ENCODE results near the gene EFCC1. TPM values are rescaled to one million over a fixed set of nuclear protein-coding genes. Genes with fewer than 3 reads are reported as not detected.

EFCC1 gene
- total RNA-seq, 1 donor from 2014 or later = 15.9 TPM

DNA sequence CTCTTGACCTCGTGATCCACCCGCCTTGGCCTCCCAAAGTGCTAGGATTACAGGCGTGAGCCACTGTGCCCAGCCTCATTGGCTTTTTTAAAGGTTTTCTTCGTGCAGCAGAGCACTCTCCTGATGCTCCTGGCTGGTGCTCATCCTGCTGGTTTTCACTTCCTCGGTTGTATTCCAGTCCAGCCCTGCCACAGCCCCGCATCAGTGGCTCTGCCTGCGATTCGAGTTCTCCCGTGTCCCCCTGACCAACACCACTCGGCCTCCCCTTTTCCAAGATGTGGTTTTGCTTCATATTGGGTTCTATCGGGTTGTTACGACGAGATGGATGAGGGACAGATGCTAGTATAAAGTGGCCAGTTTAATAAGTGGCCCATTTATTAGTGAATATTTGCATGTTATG lies 27.8 kb downstream of the EFCC1 start:
- TF ChIP-seq, protein P1, sequence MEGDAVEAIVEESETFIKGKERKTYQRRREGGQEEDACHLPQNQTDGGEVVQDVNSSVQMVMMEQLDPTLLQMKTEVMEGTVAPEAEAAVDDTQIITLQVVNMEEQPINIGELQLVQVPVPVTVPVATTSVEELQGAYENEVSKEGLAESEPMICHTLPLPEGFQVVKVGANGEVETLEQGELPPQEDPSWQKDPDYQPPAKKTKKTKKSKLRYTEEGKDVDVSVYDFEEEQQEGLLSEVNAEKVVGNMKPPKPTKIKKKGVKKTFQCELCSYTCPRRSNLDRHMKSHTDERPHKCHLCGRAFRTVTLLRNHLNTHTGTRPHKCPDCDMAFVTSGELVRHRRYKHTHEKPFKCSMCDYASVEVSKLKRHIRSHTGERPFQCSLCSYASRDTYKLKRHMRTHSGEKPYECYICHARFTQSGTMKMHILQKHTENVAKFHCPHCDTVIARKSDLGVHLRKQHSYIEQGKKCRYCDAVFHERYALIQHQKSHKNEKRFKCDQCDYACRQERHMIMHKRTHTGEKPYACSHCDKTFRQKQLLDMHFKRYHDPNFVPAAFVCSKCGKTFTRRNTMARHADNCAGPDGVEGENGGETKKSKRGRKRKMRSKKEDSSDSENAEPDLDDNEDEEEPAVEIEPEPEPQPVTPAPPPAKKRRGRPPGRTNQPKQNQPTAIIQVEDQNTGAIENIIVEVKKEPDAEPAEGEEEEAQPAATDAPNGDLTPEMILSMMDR (IDR thresholded peaks at IDR 0.05; ENCODE audit: unreplicated experiment) = no peak
- Mint-ChIP-seq H3K4me1 (ENCODE audit: unreplicated experiment) (peaks cover 32% of the 10 kb centered on the region), H3K27ac (ENCODE audit: unreplicated experiment) (no peak overlapping the region), H3K27me3 (ENCODE audit: unreplicated experiment) (peaks cover 4% of the 10 kb centered on the region), H3K4me3 (ENCODE audit: unreplicated experiment) (no peak overlapping the region), H3K36me3 (ENCODE audit: low read depth, unreplicated experiment) (peaks cover 40% of the 10 kb centered on the region), H3K9me3 (ENCODE audit: unreplicated experiment) (no peaks in the 10 kb centered on the region)
- no peak for DNase-seq (ENCODE audit: low spot score)

DNA sequence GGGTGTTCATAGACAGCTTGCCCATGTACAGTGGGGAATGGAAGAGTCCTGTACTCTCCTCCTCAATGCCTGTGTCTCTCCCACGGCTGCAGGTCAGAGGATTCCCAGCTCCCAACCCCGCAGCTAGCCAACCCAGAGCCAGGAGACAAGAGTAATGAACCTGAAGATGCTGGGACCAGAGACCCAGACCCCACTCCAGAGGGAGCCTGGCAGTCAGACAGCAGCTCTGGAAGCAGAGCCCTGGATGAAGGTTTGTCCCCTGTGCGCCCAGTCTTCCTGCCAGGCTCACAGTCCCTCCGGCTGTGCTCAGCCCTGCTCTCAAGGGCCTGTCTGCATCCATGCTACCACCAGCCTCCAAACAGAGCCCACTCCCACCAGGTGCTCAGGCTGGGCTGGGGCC lies 29.5 kb downstream of the EFCC1 start:
- no peak overlapping the region for H3K4me3 Mint-ChIP-seq (ENCODE audit: unreplicated experiment)
- TF ChIP-seq, protein P1 (IDR thresholded peaks at IDR 0.05; ENCODE audit: unreplicated experiment) = no peak
- H3K27ac Mint-ChIP-seq (ENCODE audit: unreplicated experiment) = no peak overlapping the region
- no peaks in the 10 kb centered on the region for H3K9me3 Mint-ChIP-seq (ENCODE audit: unreplicated experiment)
- H3K27me3 Mint-ChIP-seq (ENCODE audit: unreplicated experiment) = peaks cover 2% of the 10 kb centered on the region
- no peak for DNase-seq (ENCODE audit: low spot score)
- H3K36me3 Mint-ChIP-seq (ENCODE audit: low read depth, unreplicated experiment) = peaks cover 31% of the 10 kb centered on the region
- peaks cover 29% of the 10 kb centered on the region for H3K4me1 Mint-ChIP-seq (ENCODE audit: unreplicated experiment)

DNA sequence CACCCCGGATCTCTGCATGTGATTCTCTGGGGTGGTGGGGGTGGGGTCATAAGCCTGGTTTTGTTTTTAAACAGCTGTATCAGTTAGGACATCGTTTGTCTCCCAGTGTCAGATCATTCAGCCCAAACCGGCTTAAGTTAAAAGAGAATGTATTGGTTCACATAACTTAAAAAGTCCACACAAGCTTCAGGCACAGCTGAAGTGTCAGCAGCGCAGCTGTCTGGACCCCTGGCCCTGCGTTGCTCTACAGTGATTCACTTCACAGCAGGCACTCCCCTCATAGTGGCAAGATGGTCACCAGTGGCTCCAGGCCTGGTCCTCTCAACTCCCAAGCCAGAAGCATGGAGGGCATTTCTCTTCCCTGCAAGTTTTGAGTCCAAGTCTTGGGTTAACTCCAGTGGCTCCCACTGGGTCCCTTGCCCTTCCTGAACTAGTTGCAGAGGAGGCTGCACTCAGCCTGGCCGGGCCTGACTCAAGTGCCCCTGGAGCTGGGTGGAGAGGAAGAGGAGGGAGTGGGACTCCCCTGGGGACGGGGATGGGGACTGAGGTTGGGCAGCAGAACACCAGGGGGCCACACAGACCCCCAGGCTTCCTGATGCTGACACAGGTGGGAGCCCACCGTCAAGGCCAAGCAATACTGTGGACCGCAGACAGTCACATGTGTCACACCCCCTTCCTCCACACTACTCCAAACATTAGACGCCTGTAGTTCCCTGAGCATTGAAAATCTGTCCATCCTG lies 30.5 kb downstream of the EFCC1 start:
- TF ChIP-seq, protein P1 (IDR thresholded peaks at IDR 0.05; ENCODE audit: unreplicated experiment) = no peak
- Mint-ChIP-seq H3K27ac (ENCODE audit: unreplicated experiment) (peak overlapping the region; percentile 36), H3K4me1 (ENCODE audit: unreplicated experiment) (peaks cover 20% of the 10 kb centered on the region), H3K27me3 (ENCODE audit: unreplicated experiment) (peaks cover 2% of the 10 kb centered on the region), H3K4me3 (ENCODE audit: unreplicated experiment) (no peak overlapping the region), H3K36me3 (ENCODE audit: low read depth, unreplicated experiment) (peaks cover 24% of the 10 kb centered on the region), H3K9me3 (ENCODE audit: unreplicated experiment) (no peaks in the 10 kb centered on the region)
- no peak for DNase-seq (ENCODE audit: low spot score)

DNA sequence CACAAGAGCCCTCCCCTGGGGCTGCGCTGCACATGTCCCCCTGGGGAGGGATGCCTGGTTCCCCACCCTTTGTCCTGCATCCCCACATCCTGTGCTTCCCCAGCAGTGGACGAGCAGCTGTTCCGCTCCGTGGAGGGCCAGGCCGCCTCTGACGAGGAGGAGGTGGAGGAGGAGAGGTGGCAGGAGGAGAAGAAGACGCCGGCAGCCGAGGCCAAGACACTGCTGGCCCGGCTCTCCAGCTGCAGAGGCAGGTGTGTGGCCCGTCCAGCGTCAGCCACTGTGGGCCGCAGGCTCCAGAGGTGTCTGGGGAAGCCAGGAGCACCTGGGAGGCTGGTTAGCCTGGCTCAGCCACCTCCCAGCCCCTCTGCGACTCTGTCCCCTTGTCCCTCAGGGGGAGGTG lies 31.6 kb downstream of the EFCC1 start:
- Mint-ChIP-seq H3K27me3 (ENCODE audit: unreplicated experiment) (peaks cover 2% of the 10 kb centered on the region), H3K9me3 (ENCODE audit: unreplicated experiment) (no peaks in the 10 kb centered on the region), H3K4me3 (ENCODE audit: unreplicated experiment) (no peak overlapping the region), H3K4me1 (ENCODE audit: unreplicated experiment) (peaks cover 17% of the 10 kb centered on the region), H3K36me3 (ENCODE audit: low read depth, unreplicated experiment) (peaks cover 24% of the 10 kb centered on the region), H3K27ac (ENCODE audit: unreplicated experiment) (no peak overlapping the region)
- TF ChIP-seq, protein P1 (IDR thresholded peaks at IDR 0.05; ENCODE audit: unreplicated experiment) = no peak
- DNase-seq (ENCODE audit: low spot score) = no peak

DNA sequence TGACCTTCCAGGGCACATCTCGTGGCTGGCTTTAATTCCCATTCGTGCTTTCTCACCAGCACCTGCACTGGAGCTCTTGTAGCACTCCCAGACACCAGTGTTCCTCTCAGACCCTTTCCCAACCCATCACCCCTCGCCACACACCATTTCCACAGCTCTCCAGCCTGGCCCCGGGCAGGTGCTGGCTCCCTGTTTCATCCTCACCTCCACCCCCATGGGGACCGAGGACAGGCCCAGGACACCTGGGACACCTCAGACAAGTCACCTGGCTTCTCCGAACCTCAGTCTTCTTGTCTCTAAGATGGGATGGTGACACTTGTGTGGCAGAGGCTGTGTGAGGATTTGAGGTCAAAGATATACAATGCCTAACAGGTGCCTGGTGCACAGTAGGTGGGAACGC lies 32.0 kb downstream of the EFCC1 start:
- Mint-ChIP-seq H3K27ac (ENCODE audit: unreplicated experiment) (no peak overlapping the region), H3K4me3 (ENCODE audit: unreplicated experiment) (no peak overlapping the region), H3K4me1 (ENCODE audit: unreplicated experiment) (peaks cover 17% of the 10 kb centered on the region), H3K9me3 (ENCODE audit: unreplicated experiment) (no peaks in the 10 kb centered on the region), H3K36me3 (ENCODE audit: low read depth, unreplicated experiment) (peaks cover 24% of the 10 kb centered on the region), H3K27me3 (ENCODE audit: unreplicated experiment) (peaks cover 2% of the 10 kb centered on the region)
- no peak for DNase-seq (ENCODE audit: low spot score)
- TF ChIP-seq, protein P1 (IDR thresholded peaks at IDR 0.05; ENCODE audit: unreplicated experiment) = no peak
